Right lobe of liver (tissue), 6 donors: Measurements from ENCODE around the gene RAB34. TPM values are rescaled to one million over a fixed set of nuclear protein-coding genes. Genes with fewer than 3 reads are reported as not detected.

Source experiments
- ATAC-seq, 4 donors: fragments of 200-7000 bp; cut with Tn5 transposase; one replicate each; pipeline ENCODE4 v1.9.1; 2020; ENCODE audit warnings: mild to moderate bottlenecking in 4 of 4, moderate library complexity in 4 of 4
- DNase-seq, 3 donors: peaks; one replicate each; pipeline ENCODE4 v3.0.0-alpha.2; 2020
- H3K27ac ChIP-seq, 3 donors: fragments of 200-600 bp; one replicate each; pipeline ENCODE4 v1.8.0; 2022
- H3K27me3 ChIP-seq, 2 donors: fragments of 200-600 bp; one replicate each; pipeline ENCODE4 v1.8.0; 2022
- H3K36me3 ChIP-seq, 4 donors: fragments of 200-600 bp; sonication (generic) in 1 of 4; one replicate each; pipeline versions ENCODE4 v1.5.1 to v1.8.0; 2017 to 2022; ENCODE audit warnings: control low read depth in 1 of 4
- H3K4me1 ChIP-seq, 4 donors: fragments of 200-600 bp; sonication (generic) in 1 of 4; one replicate each; pipeline versions ENCODE4 v1.5.1 to v1.8.0; 2017 to 2022; ENCODE audit warnings: control low read depth in 1 of 4
- H3K4me3 ChIP-seq, 3 donors: fragments of 200-600 bp; one replicate each; pipeline ENCODE4 v1.8.0; 2022
- H3K9me3 ChIP-seq, 4 donors: fragments of 200-600 bp; sonication (generic) in 1 of 4; one replicate each; pipeline versions ENCODE4 v1.5.1 to v1.8.0; 2017 to 2022; ENCODE audit warnings: control low read depth in 1 of 4
- POLR2A ChIP-seq: fragments of 450-650 bp; IDR thresholded peaks from one replicate; pipeline ENCODE4 v1.6.1; 2017; ENCODE audit warnings: antibody characterized with exemption, mild to moderate bottlenecking
- WGBS: methylation state at CpG from one replicate; pipeline ENCODE4 v1.1.6; 2018; ENCODE audit warnings: low coverage, low lambda C conversion rate; ENCODE audit not compliant: insufficient coverage; ENCODE audit errors: missing lambda C conversion rate; 5-methylcytosine and 5-hydroxymethylcytosine counted together
- intact Hi-C, 2 donors: fragments of 100-400 bp; cut with DNase I; formaldehyde crosslinking; loops; one replicate each; pipeline versions ENCODE4 v1.11.2 to v1.14.1; 2022
- total RNA-seq, 6 experiments: library from RNA; depleted of rRNA in 2 of 6; stranded (reverse); fragments of >200 nt in 2 of 6; fragmentation: NEBNext Ultra II Directional in 3 of 6; extraction: Animal tissue kit (Norgen Biotek cat#: 25700) in 3 of 6; gene quantifications; one replicate each; pipeline versions ENCODE4 v1.1.0 to v1.2.4, GENCODE V29; 2016 to 2023
- TF ChIP-seq, protein P1 (sequence below), 4 donors: fragments of 200-600 bp in 3 of 4; fragments of 450-650 bp in 1 of 4; IDR thresholded peaks; one replicate each; pipeline versions ENCODE4 v1.5.1 to v1.8.0; 2016 to 2022; ENCODE audit warnings: antibody characterized with exemption in 4 of 4, mild to moderate bottlenecking in 2 of 4
- donor health status: DM: no; HTN: yes; CAD: no.
- donor health status: DM: no; HTN: no; CAD: no.
- donor health status: DM: no; HTN: no; CAD: no.
- donor health status: DM: no; HTN: yes; CAD: no.
- donor health status: DM: no; HTN: yes; CAD: no.

RAB34 gene
- total RNA-seq, 6 experiments from 2014 or later = 2.5 to 12.5 (median 4.7) TPM

DNA sequence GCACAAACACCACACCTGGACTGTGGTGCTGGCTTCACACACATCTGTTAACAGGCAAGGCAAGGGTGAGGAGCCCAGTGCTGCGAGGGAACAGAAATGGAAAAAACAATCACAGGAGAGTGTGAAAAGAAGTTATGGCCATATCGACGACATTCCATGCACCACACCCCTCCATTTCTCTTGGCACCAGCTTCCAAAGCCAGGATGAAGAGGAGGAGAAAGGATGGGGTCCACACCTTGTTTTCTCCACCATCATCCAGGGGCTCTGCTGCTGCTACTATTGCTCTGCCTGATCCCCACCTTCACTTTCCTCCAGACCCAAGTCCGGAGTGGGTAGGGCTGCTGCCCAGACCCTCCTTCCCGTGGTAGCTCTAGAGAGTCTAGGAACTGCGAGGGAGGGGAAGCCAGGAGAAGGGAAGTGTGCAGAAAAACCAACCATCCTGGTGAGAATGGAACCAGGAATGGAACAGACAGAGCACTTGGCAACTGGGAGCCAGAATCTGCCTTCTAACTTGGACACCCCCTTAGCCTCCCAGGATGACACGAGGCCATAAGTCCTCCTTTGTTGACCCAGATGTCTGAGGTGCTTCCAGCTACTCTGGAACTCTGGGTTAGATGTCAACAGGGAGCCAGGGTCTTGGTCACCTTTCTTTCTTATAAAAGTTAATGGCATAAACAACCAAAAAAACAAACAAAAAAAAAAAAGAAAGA lies 4.8 kb downstream of the RAB34 start:
- H3K27ac ChIP-seq = no peak overlapping the region

DNA sequence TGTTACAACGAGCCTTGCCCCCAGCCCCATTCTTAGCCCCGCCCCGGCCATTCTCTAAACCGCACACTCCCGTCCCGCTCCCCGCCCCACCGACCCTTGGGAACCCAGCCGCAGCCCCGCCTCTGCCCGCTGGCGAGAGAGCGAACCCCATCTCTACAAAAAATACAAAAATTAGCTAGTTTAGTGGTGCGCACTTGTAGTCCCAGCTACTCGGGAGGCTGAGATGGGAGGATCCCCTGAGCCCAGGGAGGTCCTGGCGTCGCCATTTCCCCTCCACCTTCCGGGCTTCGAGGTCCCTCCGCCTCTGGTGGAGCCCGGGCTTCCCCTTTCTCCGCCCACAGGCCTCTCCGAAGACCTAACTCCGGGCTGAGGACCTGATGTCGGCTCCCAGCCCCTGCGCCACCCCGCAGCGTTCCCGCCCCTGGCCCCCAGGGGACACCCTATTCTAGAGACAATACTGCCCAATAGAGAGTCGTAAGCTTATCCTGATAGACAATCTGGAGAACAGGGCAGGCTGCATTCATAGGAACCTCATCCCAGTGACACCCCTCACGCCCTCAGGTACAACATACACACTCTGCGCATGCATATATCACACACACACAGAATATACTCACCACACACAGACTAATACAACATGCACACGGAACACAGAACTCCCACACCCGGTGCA lies 5.5 kb downstream of the RAB34 start:
- H3K27ac ChIP-seq = peak overlapping the region in 2 of 3 donors; percentile 53 to 85

More for the DNA sequence above, 4.8 kb downstream of the RAB34 start:
- Histone ChIP-seq H3K36me3 (no peaks in the 10 kb centered on the region), H3K4me1 (peaks cover 0 to 10% (median 2%) of the 10 kb centered on the region in 4 donors), H3K27me3 (no peaks in the 10 kb centered on the region), H3K4me3 (no peak overlapping the region), H3K9me3 (no peaks in the 10 kb centered on the region)
- intact Hi-C loops = no loop called here
- no peak for TF ChIP-seq POLR2A
- TF ChIP-seq, protein P1, sequence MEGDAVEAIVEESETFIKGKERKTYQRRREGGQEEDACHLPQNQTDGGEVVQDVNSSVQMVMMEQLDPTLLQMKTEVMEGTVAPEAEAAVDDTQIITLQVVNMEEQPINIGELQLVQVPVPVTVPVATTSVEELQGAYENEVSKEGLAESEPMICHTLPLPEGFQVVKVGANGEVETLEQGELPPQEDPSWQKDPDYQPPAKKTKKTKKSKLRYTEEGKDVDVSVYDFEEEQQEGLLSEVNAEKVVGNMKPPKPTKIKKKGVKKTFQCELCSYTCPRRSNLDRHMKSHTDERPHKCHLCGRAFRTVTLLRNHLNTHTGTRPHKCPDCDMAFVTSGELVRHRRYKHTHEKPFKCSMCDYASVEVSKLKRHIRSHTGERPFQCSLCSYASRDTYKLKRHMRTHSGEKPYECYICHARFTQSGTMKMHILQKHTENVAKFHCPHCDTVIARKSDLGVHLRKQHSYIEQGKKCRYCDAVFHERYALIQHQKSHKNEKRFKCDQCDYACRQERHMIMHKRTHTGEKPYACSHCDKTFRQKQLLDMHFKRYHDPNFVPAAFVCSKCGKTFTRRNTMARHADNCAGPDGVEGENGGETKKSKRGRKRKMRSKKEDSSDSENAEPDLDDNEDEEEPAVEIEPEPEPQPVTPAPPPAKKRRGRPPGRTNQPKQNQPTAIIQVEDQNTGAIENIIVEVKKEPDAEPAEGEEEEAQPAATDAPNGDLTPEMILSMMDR (IDR thresholded peaks at IDR 0.05) = no peak
- 73% methylated on average over 4 of the region's 7 CpGs for WGBS
- ATAC-seq (no peak), DNase-seq (no peak)

DNA sequence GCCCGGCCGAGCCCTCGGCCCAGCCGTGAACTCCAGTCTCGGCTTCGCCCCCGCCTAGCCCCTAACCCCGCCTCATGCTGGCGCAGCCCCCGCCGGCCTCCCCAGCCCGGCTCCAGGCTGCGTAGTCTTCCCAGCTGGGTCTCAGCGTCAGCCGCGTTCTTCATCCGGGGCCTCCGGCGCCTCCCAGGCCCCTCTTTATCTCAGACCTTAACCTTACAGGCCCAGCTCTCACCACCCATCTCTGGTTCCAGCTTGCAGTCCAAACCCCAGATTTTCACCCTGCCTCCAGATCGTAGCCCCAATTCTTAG lies 6.0 kb downstream of the RAB34 start, which contains the start of gene PROCA1:
TSS of gene PROCA1 (minus strand) at position 166 of the 309 bp plus-strand sequence. CDS start 228 bp downstream, outside the sequence.
- no peaks in the 10 kb centered on the region for H3K9me3 ChIP-seq
- intact Hi-C loops = no loop called here
- peak in 1 of 4 donors; percentile 13 for ATAC-seq
- 19% methylated on average over 6 of the region's 20 CpGs for WGBS
- DNase-seq = no peak
- peak within 1 kb of the TSS; percentile 62 to 77 (median 64) for H3K4me3 ChIP-seq
- no peak for TF ChIP-seq POLR2A
- TF ChIP-seq, protein P1 (IDR thresholded peaks at IDR 0.05) = no peak
- H3K27me3 ChIP-seq = no peaks in the 10 kb centered on the region
- no peaks in the 10 kb centered on the region for H3K36me3 ChIP-seq
- peak within 1 kb of the TSS; percentile 56 to 85 (median 70) for H3K27ac ChIP-seq
- peaks cover 0 to 10% (median 2%) of the 10 kb centered on the region in 4 donors for H3K4me1 ChIP-seq

More for the DNA sequence above, 5.5 kb downstream of the RAB34 start:
- Histone ChIP-seq H3K4me1 (peaks cover 0 to 10% (median 2%) of the 10 kb centered on the region in 4 donors), H3K27me3 (no peaks in the 10 kb centered on the region), H3K36me3 (no peaks in the 10 kb centered on the region), H3K9me3 (no peaks in the 10 kb centered on the region), H3K4me3 (peak overlapping the region; percentile 62 to 77 (median 64))
- DNase-seq (peak in 2 of 3 donors; percentile 62 to 70), ATAC-seq (peak in 3 of 4 donors; percentile 6 to 13 (median 9))
- intact Hi-C loops = no loop called here
- 49% methylated on average over 22 of the region's 34 CpGs for WGBS
- TF ChIP-seq, protein P1 (IDR thresholded peaks at IDR 0.05) = no peak
- no peak for TF ChIP-seq POLR2A

DNA sequence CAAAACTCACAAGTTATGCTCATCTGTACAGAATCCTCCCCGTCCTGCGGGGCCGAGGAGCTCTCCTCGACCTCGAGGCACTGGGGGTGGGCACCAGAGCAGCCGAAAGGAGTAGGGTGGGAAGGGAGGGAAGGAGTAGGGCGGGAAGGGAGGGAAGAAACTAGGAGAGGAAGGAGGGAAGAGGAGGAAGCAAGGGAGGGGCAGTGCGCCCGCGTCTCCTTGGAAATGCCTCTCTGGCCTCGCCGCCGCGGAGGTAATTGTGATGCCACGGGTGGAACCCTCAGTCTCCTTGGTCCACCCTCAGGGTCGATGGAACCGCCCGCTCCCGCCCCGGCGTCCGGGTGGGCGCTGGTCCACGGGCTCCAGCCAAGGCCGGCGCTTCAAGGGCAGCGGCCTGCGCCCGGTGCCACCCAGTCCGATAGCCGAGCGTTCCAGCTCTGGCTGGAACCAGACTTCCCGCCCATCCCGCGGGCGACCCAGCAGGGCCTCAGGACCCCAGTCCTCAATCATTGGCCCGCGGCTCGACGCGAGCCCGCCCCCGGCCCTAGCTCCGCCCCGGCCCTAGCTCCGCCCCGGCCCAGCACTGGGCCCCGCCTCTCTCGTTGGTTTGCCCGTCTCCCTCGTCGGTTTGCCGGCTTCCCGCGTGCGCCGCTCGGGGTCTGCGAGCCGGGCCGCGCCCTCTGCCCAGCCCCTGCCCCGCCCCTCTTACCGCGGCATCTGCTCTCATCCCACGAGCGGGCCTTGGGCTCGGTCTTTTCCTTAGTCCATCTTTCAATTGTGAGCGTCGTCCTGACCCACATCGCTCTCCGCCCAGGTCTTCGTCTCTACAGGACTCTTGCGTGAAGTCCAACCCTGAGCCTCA lies 6.6 kb downstream of the RAB34 start:
- Histone ChIP-seq H3K4me3 (peak overlapping the region; percentile 62 to 77 (median 64)), H3K4me1 (peaks cover 0 to 10% (median 2%) of the 10 kb centered on the region in 4 donors), H3K27me3 (no peaks in the 10 kb centered on the region), H3K9me3 (no peaks in the 10 kb centered on the region), H3K27ac (peak overlapping the region; percentile 56 to 85 (median 70)), H3K36me3 (no peaks in the 10 kb centered on the region)
- peak; percentile 89 to 94 (median 92) for ATAC-seq
- TF ChIP-seq POLR2A = peak; percentile 63
- TF ChIP-seq, protein P1 (IDR thresholded peaks at IDR 0.05) = no peak
- intact Hi-C loops = no loop called here
- DNase-seq = peak; percentile 90
- under 1% methylated on average over 18 of the region's 74 CpGs for WGBS
